Measurements from ENCODE around the gene SMAD6. TPM values are rescaled to one million over a fixed set of nuclear protein-coding genes. Genes with fewer than 3 reads are reported as not detected.

Gene SMAD6
- total RNA-seq, 1 experiment from 2014 or later, result 6.6 TPM

DNA sequence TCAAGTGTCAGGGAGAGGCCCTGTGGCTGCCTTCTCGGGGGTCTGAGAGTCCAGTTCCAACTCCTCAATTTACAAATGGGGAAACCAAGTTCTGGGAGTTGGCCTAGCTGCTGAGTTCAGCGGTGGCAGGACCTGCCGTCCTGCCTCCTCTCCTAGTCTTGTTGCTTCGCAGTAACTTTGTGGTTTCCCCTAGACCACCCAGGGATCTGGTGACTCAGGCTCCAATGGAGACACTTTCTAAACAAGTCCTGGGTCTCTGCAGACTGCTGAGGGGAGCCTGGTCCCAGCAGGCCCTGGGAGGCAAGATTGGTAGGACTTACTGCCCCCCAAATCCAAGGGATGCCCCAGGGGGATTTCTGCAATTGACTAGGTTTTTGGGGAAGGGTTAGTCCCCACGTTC is 83.6 kb downstream of the SMAD6 start:
- no peaks in the 10 kb centered on the region for H3K36me3 ChIP-seq (ENCODE audit: control insufficient read depth in 1 of 2, insufficient read depth in 2 of 2, low read length in 2 of 2)
- CTCF ChIA-PET, result no interaction called here
- intact Hi-C loops (cut with micrococcal nuclease), result no loop called here

More for the DNA sequence above, 83.6 kb downstream of the SMAD6 start:
- H2AFZ ChIP-seq (ENCODE audit: low read depth, low read length, poor library complexity, severe bottlenecking), result no peak overlapping the region
- no peak for ATAC-seq
- H3K4me2 ChIP-seq (ENCODE audit: low read length), result no peak overlapping the region
- no peaks in the 10 kb centered on the region for H3K9me3 ChIP-seq (ENCODE audit: control insufficient read depth in 1 of 2, insufficient read depth in 1 of 2, low read depth in 1 of 2, low read length in 2 of 2)
- no peak overlapping the region for H3K27ac ChIP-seq (ENCODE audit: low read depth, low read length)
- no peak overlapping the region for H3K9ac ChIP-seq (ENCODE audit: low read length)
- H3K9me2 ChIP-seq (ENCODE audit: insufficient read depth), result no peaks in the 10 kb centered on the region
- TF ChIP-seq POLR2AphosphoS5 (IDR thresholded peaks at IDR 0.05; ENCODE audit: low read depth, low read length) (no peak), RAD21 (IDR thresholded peaks at IDR 0.05; ENCODE audit: low read depth) (no peak), YY1 (IDR thresholded peaks at IDR 0.05; ENCODE audit: extremely low read depth, insufficient replicate concordance, low read depth, low read length) (no peak), ZFX (IDR thresholded peaks at IDR 0.05) (no peak), ZNF274 (IDR thresholded peaks at IDR 0.05; ENCODE audit: low read depth, low read length) (no peak), CBX3 (IDR thresholded peaks at IDR 0.05; ENCODE audit: low read depth) (no peak), POLR2A (IDR thresholded peaks at IDR 0.05; ENCODE audit: borderline replicate concordance, extremely low read depth, insufficient read depth, insufficient read length) (no peak), EZH2phosphoT487 (IDR thresholded peaks at IDR 0.05; ENCODE audit: borderline replicate concordance) (no peak), EZH2 (IDR thresholded peaks at IDR 0.05) (no peak), EGR1 (IDR thresholded peaks at IDR 0.05; ENCODE audit: low read depth) (no peak), SP1 (IDR thresholded peaks at IDR 0.05; ENCODE audit: low read depth) (no peak), TCF7L2 (IDR thresholded peaks at IDR 0.05; ENCODE audit: borderline replicate concordance, extremely low read depth, insufficient read depth, insufficient read length) (no peak), ELF1 (IDR thresholded peaks at IDR 0.05; ENCODE audit: borderline replicate concordance, low read depth) (no peak), CEBPB (IDR thresholded peaks at IDR 0.05; ENCODE audit: low read depth) (no peak)
- TF ChIP-seq, protein P1, sequence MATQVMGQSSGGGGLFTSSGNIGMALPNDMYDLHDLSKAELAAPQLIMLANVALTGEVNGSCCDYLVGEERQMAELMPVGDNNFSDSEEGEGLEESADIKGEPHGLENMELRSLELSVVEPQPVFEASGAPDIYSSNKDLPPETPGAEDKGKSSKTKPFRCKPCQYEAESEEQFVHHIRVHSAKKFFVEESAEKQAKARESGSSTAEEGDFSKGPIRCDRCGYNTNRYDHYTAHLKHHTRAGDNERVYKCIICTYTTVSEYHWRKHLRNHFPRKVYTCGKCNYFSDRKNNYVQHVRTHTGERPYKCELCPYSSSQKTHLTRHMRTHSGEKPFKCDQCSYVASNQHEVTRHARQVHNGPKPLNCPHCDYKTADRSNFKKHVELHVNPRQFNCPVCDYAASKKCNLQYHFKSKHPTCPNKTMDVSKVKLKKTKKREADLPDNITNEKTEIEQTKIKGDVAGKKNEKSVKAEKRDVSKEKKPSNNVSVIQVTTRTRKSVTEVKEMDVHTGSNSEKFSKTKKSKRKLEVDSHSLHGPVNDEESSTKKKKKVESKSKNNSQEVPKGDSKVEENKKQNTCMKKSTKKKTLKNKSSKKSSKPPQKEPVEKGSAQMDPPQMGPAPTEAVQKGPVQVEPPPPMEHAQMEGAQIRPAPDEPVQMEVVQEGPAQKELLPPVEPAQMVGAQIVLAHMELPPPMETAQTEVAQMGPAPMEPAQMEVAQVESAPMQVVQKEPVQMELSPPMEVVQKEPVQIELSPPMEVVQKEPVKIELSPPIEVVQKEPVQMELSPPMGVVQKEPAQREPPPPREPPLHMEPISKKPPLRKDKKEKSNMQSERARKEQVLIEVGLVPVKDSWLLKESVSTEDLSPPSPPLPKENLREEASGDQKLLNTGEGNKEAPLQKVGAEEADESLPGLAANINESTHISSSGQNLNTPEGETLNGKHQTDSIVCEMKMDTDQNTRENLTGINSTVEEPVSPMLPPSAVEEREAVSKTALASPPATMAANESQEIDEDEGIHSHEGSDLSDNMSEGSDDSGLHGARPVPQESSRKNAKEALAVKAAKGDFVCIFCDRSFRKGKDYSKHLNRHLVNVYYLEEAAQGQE (IDR thresholded peaks at IDR 0.05; ENCODE audit: low read depth), result no peak
- TF ChIP-seq, protein P2, sequence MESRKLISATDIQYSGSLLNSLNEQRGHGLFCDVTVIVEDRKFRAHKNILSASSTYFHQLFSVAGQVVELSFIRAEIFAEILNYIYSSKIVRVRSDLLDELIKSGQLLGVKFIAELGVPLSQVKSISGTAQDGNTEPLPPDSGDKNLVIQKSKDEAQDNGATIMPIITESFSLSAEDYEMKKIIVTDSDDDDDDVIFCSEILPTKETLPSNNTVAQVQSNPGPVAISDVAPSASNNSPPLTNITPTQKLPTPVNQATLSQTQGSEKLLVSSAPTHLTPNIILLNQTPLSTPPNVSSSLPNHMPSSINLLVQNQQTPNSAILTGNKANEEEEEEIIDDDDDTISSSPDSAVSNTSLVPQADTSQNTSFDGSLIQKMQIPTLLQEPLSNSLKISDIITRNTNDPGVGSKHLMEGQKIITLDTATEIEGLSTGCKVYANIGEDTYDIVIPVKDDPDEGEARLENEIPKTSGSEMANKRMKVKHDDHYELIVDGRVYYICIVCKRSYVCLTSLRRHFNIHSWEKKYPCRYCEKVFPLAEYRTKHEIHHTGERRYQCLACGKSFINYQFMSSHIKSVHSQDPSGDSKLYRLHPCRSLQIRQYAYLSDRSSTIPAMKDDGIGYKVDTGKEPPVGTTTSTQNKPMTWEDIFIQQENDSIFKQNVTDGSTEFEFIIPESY (IDR thresholded peaks at IDR 0.05; ENCODE audit: extremely low read depth, insufficient replicate concordance, low read length), result no peak
- TF ChIP-seq, protein P3, sequence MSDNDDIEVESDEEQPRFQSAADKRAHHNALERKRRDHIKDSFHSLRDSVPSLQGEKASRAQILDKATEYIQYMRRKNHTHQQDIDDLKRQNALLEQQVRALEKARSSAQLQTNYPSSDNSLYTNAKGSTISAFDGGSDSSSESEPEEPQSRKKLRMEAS (IDR thresholded peaks at IDR 0.05), result no peak
- TF ChIP-seq, protein P4, sequence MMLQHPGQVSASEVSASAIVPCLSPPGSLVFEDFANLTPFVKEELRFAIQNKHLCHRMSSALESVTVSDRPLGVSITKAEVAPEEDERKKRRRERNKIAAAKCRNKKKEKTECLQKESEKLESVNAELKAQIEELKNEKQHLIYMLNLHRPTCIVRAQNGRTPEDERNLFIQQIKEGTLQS (IDR thresholded peaks at IDR 0.05), result no peak
- TF ChIP-seq, protein P5, sequence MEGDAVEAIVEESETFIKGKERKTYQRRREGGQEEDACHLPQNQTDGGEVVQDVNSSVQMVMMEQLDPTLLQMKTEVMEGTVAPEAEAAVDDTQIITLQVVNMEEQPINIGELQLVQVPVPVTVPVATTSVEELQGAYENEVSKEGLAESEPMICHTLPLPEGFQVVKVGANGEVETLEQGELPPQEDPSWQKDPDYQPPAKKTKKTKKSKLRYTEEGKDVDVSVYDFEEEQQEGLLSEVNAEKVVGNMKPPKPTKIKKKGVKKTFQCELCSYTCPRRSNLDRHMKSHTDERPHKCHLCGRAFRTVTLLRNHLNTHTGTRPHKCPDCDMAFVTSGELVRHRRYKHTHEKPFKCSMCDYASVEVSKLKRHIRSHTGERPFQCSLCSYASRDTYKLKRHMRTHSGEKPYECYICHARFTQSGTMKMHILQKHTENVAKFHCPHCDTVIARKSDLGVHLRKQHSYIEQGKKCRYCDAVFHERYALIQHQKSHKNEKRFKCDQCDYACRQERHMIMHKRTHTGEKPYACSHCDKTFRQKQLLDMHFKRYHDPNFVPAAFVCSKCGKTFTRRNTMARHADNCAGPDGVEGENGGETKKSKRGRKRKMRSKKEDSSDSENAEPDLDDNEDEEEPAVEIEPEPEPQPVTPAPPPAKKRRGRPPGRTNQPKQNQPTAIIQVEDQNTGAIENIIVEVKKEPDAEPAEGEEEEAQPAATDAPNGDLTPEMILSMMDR (IDR thresholded peaks at IDR 0.05 in 2 of 3, conservative IDR thresholded peaks at IDR 0.05 in 1 of 3; ENCODE audit: borderline replicate concordance in 1 of 3, insufficient read depth in 1 of 3, low read depth in 2 of 3, low read length in 2 of 3), result no peak
- no peak for DNase-seq (ENCODE audit: low read depth, low spot score)
- no TSS peak for BruUV-seq (replicated peaks)
- ChIA-PET RAD21 (ENCODE audit: low non-redundant PET in 1 of 2, low total read pairs in 2 of 2, uncharacterized antibody in 2 of 2, unreplicated experiment in 2 of 2) (no interaction called here), POLR2A (no interaction called here)
- H3K27me3 ChIP-seq (ENCODE audit: insufficient read depth, low read length), result no peaks in the 10 kb centered on the region
- H3K79me2 ChIP-seq (ENCODE audit: insufficient read depth, low read length), result no peaks in the 10 kb centered on the region
- H3K4me3 ChIP-seq (replicated peaks in 1 of 2; ENCODE audit: low read depth in 1 of 2, low read length in 2 of 2), result no peak overlapping the region
- H4K20me1 ChIP-seq (ENCODE audit: insufficient read depth), result no peaks in the 10 kb centered on the region
- peaks cover 2 to 13% of the 10 kb centered on the region in 2 experiments for H3K4me1 ChIP-seq (ENCODE audit: control insufficient read depth in 1 of 2, insufficient read depth in 2 of 2, low read length in 2 of 2)

Data from HCT116 (cell line).